ENCODE results near the gene COL9A2. TPM values are rescaled to one million over a fixed set of nuclear protein-coding genes. Genes with fewer than 3 reads are reported as not detected.

Gene COL9A2
- total and polyA plus RNA-seq, 2 donors (not counting 3 experiments of a cell fraction or from before 2014, with no cell fraction given), result 0.64 to 0.69 TPM

- FAIRE-seq (no peak), DNase-seq (ENCODE audit: low read depth, low spot score) (no peak)
- no TSS peak for BruUV-seq (replicated peaks)
- Histone ChIP-seq H4K20me1 (replicated peaks; ENCODE audit: control insufficient read depth, extremely low read depth, insufficient read depth, low read length) (no peaks in the 10 kb centered on the region), H3K9me3 (replicated peaks; ENCODE audit: control insufficient read depth, insufficient read depth, low read length) (no peaks in the 10 kb centered on the region), H3K27ac (ENCODE audit: insufficient read depth, low read depth, low read length) (no peak overlapping the region), H3K4me1 (ENCODE audit: control insufficient read depth, extremely low read depth, insufficient read depth, low read length) (peaks cover 4% of the 10 kb centered on the region), H3K4me2 (ENCODE audit: insufficient read depth, low read length) (no peak overlapping the region), H3K9me1 (replicated peaks; ENCODE audit: control insufficient read depth, extremely low read depth, insufficient read depth, low read length) (no peaks in the 10 kb centered on the region), H3K27me3 (ENCODE audit: control insufficient read depth in 2 of 2, insufficient read depth in 2 of 2, low read length in 2 of 2) (peaks cover 0 to 3% of the 10 kb centered on the region in 2 experiments), H3K4me3 (replicated peaks in 1 of 3; ENCODE audit: insufficient read depth in 1 of 3, low read depth in 1 of 3, low read length in 3 of 3) (no peak overlapping the region), H3K79me2 (ENCODE audit: control insufficient read depth, insufficient read depth, low read length) (no peaks in the 10 kb centered on the region), H3K36me3 (ENCODE audit: control insufficient read depth in 2 of 2, extremely low read depth in 1 of 2, insufficient read depth in 2 of 2, low read length in 2 of 2) (no peaks in the 10 kb centered on the region), H2AFZ (ENCODE audit: low read depth, low read length) (no peak overlapping the region), H3K9ac (replicated peaks; ENCODE audit: extremely low read depth, insufficient read depth, low read length) (no peak overlapping the region)
- dilution Hi-C loops (cut with MboI; ENCODE audit: extremely low pct_ligation_motif_present, low sequenced_read_pairs) (no loop called here), intact Hi-C loops (cut with micrococcal nuclease) (no loop called here)
- TF ChIP-seq POLR2AphosphoS5 (IDR thresholded peaks at IDR 0.05; ENCODE audit: insufficient read depth, low read depth, low read length) (no peak), POLR2A (IDR thresholded peaks at IDR 0.05; ENCODE audit: low read depth, low read length) (no peak), FOS (IDR thresholded peaks at IDR 0.05; ENCODE audit: borderline replicate concordance, insufficient read depth, low read length) (no peak)
- TF ChIP-seq, protein P1, sequence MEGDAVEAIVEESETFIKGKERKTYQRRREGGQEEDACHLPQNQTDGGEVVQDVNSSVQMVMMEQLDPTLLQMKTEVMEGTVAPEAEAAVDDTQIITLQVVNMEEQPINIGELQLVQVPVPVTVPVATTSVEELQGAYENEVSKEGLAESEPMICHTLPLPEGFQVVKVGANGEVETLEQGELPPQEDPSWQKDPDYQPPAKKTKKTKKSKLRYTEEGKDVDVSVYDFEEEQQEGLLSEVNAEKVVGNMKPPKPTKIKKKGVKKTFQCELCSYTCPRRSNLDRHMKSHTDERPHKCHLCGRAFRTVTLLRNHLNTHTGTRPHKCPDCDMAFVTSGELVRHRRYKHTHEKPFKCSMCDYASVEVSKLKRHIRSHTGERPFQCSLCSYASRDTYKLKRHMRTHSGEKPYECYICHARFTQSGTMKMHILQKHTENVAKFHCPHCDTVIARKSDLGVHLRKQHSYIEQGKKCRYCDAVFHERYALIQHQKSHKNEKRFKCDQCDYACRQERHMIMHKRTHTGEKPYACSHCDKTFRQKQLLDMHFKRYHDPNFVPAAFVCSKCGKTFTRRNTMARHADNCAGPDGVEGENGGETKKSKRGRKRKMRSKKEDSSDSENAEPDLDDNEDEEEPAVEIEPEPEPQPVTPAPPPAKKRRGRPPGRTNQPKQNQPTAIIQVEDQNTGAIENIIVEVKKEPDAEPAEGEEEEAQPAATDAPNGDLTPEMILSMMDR (IDR thresholded peaks at IDR 0.05; ENCODE audit: extremely low read depth in 1 of 2, insufficient read depth in 1 of 2, low read depth in 1 of 2, low read length in 2 of 2), result no peak
- ChIA-PET CTCF (interaction anchor here (1.0 to 1.2 kb wide), 2 partner anchors 11 to 218 kb away, joined by 4 to 5 read pairs; partner anchors contain the start of gene SMAP2), POLR2A (no interaction called here)
Measured at GRCh38 chr1:40362199-40362598, 45.1 kb upstream of the COL9A2 start.

DNA sequence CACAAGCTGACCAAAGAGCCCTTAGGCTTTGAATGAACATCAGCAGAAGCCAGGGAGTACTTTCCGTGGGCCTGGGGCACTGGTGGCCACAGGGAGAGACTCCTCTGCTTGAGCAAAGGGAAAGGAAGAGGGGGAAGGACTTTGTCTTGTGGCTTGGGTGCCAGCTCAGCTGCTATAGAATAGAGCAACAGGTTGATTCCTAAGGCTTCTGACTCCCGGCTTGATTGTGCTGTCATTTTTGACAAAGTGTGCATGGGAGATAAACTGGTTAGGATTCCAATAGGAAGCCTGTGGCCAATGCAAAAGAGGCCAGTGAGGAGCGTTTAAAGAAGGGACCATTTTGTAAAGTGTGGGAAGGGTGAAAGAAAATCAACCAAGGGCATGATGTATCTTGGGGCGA, 44.6 kb upstream of the COL9A2 start:
- no peak for FAIRE-seq
- TF ChIP-seq MYC (IDR thresholded peaks at IDR 0.05; ENCODE audit: low read depth, low read length) (no peak), GATA2 (IDR thresholded peaks at IDR 0.05; ENCODE audit: insufficient read depth, insufficient read length, low read depth, low read length) (no peak), POLR2AphosphoS5 (IDR thresholded peaks at IDR 0.05; ENCODE audit: insufficient read depth, low read depth, low read length) (no peak), FOS (IDR thresholded peaks at IDR 0.05; ENCODE audit: borderline replicate concordance, insufficient read depth, low read length) (no peak), EZH2 (IDR thresholded peaks at IDR 0.05; ENCODE audit: borderline replicate concordance, low read depth, low read length, severe bottlenecking) (no peak), POLR2A (IDR thresholded peaks at IDR 0.05; ENCODE audit: low read depth, low read length) (no peak)
- DNase-seq (ENCODE audit: low read depth, low spot score), result no peak
- Histone ChIP-seq H3K9me3 (replicated peaks; ENCODE audit: control insufficient read depth, insufficient read depth, low read length) (no peaks in the 10 kb centered on the region), H3K4me2 (ENCODE audit: insufficient read depth, low read length) (no peak overlapping the region), H3K27me3 (ENCODE audit: control insufficient read depth in 2 of 2, insufficient read depth in 2 of 2, low read length in 2 of 2) (peaks cover 0 to 3% of the 10 kb centered on the region in 2 experiments), H4K20me1 (replicated peaks; ENCODE audit: control insufficient read depth, extremely low read depth, insufficient read depth, low read length) (no peaks in the 10 kb centered on the region), H3K9ac (replicated peaks; ENCODE audit: extremely low read depth, insufficient read depth, low read length) (no peak overlapping the region), H3K79me2 (ENCODE audit: control insufficient read depth, insufficient read depth, low read length) (no peaks in the 10 kb centered on the region), H3K4me3 (replicated peaks in 1 of 3; ENCODE audit: insufficient read depth in 1 of 3, low read depth in 1 of 3, low read length in 3 of 3) (no peak overlapping the region), H3K27ac (ENCODE audit: insufficient read depth, low read depth, low read length) (no peak overlapping the region), H3K36me3 (ENCODE audit: control insufficient read depth in 2 of 2, extremely low read depth in 1 of 2, insufficient read depth in 2 of 2, low read length in 2 of 2) (no peaks in the 10 kb centered on the region), H2AFZ (ENCODE audit: low read depth, low read length) (no peak overlapping the region), H3K9me1 (replicated peaks; ENCODE audit: control insufficient read depth, extremely low read depth, insufficient read depth, low read length) (no peaks in the 10 kb centered on the region), H3K4me1 (ENCODE audit: control insufficient read depth, extremely low read depth, insufficient read depth, low read length) (peaks cover 4% of the 10 kb centered on the region)
- ChIA-PET CTCF (interaction anchor here (1.7 kb wide), 1 partner anchor 23 kb away, joined by 5 read pairs; no protein-coding TSS in a partner anchor), POLR2A (no interaction called here)
- intact Hi-C loops (cut with micrococcal nuclease), result no loop called here
- BruUV-seq (replicated peaks), result no TSS peak
- dilution Hi-C loops (cut with MboI; ENCODE audit: extremely low pct_ligation_motif_present, low sequenced_read_pairs), result no loop called here
